Stimulated activated CD8-positive, alpha-beta memory T cell treated with anti-CD3 and anti-CD28 coated beads, Interleukin-4, amount 100 ng/mL, for 48 hours (primary cell): ENCODE results near the gene DGKH.
"Not testable (repeated sequence)": the region's sequence is repeated elsewhere in the genome, so short reads cannot be mapped to it uniquely, and the experiment has no call there.

Source experiments
- DNase-seq: peaks from one replicate; pipeline ENCODE4 v3.0.0-alpha.2; 2020

The DGKH gene

DNA sequence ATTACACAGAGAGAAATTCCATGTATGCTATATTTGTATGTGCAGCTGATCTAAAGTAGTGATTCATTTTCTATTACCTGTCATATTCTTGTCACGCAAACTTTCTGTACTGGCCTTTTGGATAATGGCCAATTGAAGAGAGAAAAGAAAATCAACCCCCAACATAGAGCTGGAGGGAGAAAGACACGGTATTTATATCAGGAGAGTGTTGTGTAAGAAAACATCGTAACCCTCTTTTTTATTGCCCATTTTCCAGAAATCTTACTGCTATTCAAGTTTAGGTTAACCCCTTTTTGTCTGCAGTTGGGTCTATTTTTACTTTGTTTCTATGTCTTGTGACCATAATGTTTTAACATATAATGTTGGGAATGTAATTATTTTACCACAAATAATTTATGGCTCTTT is 27.9 kb downstream of the DGKH start:
- no peak for DNase-seq

DNA sequence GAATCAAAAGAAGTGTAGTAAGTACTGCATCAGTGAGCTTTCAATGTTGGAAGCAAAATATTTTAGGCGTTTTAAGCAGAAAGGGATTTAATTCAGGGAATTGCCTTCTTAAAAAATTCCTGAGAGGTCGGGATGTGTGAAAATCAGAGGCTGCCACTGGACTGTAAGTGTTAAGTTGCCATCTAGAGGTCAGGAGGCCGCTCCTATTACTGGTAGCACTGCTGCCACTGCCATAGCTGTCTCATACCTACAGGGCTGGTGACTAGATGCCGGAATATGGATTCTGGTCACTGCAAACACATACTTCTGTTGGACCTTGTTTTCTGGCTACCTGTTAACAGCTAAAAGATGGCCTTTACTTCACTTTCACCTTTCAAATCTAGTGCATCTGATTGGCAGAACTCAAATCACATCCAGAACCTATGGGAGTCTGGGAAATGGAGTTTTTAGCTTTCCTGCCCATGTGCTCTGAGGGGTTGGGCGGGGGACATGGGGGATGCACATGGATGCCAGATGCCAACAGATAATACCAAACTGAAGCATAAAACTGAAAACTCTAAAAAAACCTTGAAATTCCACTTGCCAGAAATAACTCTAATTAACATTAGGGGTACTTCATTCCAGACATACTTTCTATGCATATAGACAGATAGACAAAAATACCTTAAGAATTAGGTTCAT is 29.8 kb downstream of the DGKH start:
- DNase-seq, result no peak

- DNase-seq, result no peak
These were observed 34.8 kb downstream of the DGKH start for GRCh38 chr13:42083138-42083770.

DNA sequence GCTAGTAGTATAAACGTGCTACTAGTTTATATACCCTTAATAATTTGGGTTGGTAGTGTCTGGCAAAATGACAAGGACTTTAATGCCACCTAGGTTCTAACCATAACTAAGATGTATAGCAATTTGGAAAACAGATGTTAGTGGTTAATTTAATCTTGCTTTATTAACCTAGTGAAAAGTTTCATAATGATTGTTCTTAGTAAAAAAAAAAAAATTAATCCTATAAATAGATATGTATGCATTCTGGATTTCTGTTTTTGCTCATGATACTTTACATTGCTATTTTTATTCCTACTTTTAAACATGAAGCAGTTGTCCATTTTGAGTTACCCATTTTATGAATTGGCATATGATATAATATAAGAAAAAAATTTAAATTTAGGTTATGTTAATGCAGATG is 36.3 kb downstream of the DGKH start:
- DNase-seq, result no peak

- DNase-seq, result no peak
These were observed 38.1 kb downstream of the DGKH start for GRCh38 chr13:42086582-42086981.

DNA sequence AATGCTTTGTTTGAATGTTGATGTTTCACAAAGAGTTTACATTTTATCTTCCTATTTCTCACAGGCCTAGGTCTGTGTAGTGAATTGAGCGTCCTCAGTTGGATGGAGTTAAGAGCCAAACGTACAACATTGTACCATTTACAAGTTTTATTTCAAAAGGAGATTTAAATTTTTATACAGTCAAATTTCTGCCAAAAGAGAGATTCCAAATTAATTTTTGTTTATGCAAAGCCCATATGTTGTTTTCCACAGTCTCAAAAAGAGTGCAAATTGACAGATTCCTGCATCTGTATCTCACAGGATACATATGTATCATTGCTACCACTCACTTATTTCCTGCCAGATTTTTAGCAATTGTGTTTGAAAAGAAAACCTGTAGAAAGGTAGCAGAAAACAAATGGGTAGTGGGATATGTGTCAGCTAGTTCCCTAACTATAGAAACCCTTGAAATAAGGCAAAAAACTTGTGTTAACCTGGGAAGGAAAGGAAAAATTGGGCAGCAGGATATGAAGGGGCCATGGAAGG is 46.1 kb downstream of the DGKH start:
- DNase-seq, result no peak

GRCh38 chr13:42096222-42096621 is 47.8 kb downstream of the DGKH start:
- DNase-seq, result not testable (repeated sequence)

DNA sequence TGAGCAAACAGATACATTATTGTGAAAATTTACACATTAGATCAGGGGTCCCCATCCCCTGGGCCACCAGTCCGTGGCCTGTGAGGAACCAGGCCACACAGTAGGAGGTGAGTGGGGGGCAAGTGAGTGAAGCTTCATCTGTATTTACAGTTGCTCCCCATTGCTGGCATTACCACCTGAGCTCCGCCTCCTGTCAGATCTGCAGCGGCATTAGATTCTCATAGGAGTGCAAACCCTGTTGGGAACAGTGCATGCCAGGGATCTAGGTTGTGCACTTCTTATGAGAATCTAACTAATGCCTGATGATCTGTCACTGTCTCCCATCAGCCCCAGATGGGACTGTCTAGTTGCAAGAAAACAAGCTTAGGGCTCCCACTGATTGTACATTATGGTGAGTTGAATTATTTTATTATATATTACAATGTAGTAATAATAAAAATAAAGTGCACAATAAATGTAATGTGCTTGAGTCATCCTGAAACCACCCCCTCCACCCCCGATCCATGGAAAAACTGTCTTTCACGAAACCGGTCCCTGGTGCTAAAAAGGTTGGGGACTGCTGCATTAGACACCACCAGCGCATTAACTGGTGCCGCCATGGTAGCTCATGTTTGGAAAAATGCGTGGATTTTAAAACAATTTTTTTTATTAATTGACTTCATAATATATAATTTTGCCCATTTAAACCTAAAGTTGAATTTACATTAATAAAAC is 51.7 kb downstream of the DGKH start:
- DNase-seq, result no peak

GRCh38 chr13:42100960-42101359 is 52.5 kb downstream of the DGKH start:
- DNase-seq, result no peak

- DNase-seq, result no peak
These were observed 53.6 kb downstream of the DGKH start for GRCh38 chr13:42101821-42102585.

DNA sequence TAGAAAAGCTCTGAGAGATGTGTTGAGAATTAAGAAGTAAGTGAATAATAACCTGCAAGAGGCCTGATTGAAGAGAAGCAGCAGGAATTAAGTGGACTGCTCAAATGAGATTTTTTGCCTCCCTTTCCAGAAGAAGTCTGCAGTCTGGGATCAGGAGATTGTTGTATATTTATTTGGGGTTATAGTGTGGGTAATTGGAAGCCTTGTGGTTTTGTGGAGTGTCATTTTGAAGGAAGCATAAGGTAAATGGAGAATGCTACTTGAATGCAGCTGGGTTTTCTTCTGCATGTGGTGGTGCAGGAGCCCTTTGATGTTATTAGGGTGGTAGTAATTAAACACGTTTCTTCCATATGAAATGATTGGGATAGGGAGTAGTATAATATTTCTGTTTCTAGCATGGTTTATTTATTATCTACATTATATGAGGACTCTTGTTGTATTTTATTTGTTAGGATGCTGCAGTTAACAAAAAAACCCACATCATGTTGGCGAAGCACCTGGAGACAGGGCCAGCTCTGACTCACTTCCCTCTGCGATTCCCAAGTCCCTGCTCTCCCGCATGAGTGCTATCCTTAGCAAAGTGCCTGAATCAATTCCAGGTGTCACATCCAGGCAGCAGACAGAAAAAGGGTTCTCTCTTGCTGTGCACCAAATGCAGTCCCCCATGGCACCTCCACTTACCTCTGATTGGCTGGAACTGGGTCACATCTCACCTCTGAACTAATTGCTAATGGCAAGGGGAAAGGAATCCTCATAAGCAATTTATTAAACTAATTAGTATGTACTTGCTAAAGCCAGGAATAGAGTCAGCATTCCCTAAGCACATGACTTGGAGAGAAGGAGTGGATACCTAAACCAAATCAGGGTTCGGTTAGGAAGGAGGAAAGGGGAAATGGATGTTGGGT is 54.8 kb downstream of the DGKH start:
- no peak for DNase-seq

DNA sequence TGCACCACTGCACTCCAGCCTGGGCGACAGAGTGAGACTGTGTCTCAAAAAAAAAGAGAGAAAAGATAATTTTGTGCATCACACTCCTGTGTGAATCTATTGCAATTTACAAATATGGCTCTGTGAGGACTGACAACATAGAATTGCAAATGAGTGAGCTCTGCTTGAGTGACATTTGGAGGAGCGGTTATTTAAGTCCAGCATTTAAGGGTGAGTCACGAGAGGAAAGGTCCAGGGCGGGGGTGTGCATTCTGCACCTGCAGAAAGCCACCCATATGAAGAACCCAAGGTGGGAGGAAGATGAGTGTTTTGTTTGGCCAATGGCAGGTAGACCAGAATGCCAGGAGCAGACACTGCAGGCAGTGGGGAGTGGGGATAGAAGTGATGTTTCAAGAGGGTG is 58.5 kb downstream of the DGKH start:
- DNase-seq, result no peak

DNA sequence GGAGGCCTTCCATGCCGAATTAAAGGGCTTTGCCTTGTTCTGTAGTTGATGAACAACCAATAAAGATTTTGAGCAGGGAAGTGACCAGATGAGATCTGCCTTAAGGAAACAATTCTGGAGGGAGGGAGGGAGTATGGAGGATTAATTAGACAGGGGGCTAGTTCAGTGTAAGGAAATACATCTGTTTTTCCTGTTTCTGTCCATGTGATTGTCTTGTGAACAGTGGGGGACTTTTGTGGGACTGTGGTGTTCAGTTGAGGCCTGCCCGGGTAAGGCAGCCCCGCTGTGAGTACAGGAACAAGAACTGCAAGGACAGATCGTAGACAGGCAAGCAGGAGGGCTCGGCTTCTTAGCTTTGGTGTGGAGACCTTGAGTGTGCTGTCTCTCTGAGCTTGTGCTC is 59.0 kb downstream of the DGKH start:
- DNase-seq, result no peak

GRCh38 chr13:42108217-42108616 is 59.8 kb downstream of the DGKH start:
- DNase-seq, result no peak

- no peak for DNase-seq
These were observed 61.5 kb downstream of the DGKH start for GRCh38 chr13:42109957-42110356.

DNA sequence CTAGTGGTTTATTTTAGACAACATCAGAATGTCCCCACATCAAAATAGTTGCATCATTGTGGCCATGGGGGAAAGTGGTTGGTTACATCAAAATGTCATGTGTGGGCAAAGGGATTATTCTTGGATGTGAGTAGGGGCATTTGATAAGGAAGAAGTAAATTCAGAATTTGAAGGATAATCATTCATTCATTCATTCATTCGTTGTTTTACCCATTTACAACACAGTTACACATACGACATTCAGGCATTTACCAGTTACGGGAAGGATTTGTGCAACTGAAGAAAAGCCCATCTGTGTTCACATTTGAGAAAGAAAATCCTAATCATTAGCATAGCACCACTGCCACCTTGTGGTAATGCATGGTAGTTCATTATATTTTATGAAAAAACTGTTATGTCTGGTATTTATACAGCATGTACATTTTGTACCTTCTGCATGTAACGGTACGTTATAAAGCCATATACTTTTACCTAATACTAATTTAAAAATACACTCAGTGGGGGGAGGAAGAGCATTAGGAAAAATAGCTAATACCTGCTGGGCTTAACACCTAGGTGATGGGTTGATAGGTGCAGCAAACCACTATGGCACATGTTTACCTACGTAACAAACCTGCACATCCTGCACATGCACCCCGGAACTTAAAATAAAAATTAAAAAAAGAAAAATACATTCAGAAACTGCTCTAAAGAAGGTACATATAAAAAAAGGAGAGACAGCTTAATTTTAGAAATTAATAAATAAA is 62.1 kb downstream of the DGKH start:
- no peak for DNase-seq

DNA sequence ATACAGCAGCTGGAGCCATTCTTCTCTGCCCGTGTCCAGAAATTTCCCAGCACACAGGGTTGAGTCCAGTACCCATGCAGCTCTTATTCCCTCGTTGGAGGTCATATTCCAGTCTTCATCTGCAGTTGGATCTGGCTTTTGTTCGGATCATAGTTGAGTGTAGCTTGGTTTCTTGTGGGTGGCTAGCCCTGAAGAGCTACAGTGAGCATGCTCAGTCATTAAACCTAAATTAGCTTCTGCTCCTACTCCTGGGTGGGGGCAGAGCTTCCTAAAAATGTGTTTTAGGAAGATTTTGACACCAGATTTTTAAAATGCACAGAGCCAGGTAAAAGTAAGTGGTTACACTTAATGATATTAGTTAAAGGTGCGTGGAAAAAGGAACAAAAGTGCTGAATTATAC is 64.4 kb downstream of the DGKH start:
- no peak for DNase-seq

- no peak for DNase-seq
These were observed 65.0 kb downstream of the DGKH start for GRCh38 chr13:42113478-42113877.

DNA sequence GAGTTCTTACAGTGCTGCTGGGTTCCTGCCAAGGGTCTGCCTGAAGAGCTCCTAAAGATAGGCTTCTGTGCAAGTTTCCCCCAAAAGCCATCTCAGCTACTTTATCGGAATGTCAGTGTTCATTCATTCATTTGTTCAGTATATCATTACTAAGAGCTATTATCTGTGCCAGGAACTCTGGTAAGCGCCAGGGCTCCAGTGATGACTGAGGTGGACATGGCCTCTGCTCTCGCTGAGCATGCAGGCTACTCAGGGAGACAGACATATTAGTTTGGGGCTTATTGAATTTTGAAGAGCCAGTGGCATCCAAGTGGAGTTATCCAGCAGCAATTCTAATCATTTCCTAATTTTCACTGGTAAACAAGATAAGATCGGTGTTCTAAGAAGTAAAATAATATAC is 65.8 kb downstream of the DGKH start:
- DNase-seq, result no peak

DNA sequence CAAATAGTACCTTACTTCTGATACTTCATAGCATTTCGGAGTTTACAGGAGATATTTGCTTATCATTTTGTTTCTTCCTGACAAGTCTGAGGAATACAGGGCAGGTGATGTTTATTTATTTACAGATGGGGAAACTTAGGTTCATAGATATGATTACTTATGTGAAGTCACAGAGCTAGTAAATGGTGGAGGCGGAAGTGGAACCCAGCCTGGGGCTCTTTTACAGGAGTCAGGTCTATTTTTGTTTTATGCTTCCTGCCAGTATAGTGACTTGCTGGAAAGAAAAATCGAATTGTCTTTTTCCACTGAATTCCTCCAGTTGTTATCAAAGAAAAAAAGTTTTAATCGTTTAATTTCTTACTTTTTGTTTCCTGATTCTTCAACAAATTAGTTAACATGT is 66.5 kb downstream of the DGKH start:
- no peak for DNase-seq

DNA sequence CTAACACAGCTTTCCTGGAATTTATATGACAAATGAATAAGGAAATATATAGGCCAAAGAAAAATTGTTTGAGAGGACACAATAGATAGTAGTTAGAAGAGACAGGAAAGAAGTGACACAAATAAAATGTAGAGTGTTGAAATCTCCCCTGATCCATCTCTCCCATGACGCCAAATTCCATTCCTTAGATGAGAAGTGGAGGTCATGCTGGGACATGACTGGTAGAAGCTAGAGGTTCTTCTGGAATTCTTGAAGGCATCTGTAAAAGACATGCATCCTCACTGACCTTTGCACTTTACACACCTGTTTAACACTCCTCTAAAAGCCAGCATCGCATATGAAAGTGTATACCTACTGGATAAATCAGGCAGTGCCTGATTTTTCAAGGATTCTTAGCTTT is 67.8 kb downstream of the DGKH start:
- no peak for DNase-seq

GRCh38 chr13:42119041-42119440 is 70.6 kb downstream of the DGKH start:
- no peak for DNase-seq
